Upper lobe of left lung (tissue), 4 donors: ENCODE data around the gene CUTA.

Experiments used
- POLR2A ChIP-seq, 4 donors: fragments of 450-650 bp; IDR thresholded peaks; one replicate each; pipeline ENCODE4 v1.5.1; 2016 to 2017; ENCODE audit warnings: antibody characterized with exemption in 4 of 4, mild to moderate bottlenecking in 2 of 4
- POLR2AphosphoS5 ChIP-seq, 2 donors: sonication (generic); formaldehyde crosslinking; IDR thresholded peaks; one replicate each; pipeline ENCODE4 v1.5.1; 2017; ENCODE audit warnings: antibody characterized with exemption in 2 of 2
- TF ChIP-seq, protein P1 (sequence below), 6 experiments: fragments of 450-650 bp in 4 of 6; fragments of 200-600 bp in 2 of 6; sonication (generic) in 2 of 6; IDR thresholded peaks; one replicate each; pipeline ENCODE4 v1.5.1; 2016 to 2019; ENCODE audit warnings: antibody characterized with exemption in 6 of 6

DNA sequence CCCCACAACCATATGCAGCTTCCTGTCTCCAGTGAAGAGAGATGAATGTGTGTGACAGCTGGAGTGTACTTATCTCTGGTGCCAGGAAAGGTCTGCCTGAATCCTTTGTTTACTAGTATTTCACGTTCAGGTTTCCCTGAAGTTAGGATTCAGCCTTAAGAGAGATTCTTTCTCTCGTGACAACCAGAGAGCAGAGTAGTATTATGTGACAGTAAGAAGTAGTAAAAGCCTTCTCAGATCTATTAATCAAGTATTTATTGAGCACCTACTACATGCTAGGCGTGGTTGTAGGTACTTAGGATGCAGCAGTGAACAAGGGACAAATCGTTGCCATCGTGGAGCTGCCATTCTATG is 25.3 kb downstream of the CUTA start:
- TF ChIP-seq POLR2AphosphoS5 (IDR thresholded peaks at IDR 0.05) (no peak), POLR2A (IDR thresholded peaks at IDR 0.05) (no peak)
- TF ChIP-seq, protein P1, sequence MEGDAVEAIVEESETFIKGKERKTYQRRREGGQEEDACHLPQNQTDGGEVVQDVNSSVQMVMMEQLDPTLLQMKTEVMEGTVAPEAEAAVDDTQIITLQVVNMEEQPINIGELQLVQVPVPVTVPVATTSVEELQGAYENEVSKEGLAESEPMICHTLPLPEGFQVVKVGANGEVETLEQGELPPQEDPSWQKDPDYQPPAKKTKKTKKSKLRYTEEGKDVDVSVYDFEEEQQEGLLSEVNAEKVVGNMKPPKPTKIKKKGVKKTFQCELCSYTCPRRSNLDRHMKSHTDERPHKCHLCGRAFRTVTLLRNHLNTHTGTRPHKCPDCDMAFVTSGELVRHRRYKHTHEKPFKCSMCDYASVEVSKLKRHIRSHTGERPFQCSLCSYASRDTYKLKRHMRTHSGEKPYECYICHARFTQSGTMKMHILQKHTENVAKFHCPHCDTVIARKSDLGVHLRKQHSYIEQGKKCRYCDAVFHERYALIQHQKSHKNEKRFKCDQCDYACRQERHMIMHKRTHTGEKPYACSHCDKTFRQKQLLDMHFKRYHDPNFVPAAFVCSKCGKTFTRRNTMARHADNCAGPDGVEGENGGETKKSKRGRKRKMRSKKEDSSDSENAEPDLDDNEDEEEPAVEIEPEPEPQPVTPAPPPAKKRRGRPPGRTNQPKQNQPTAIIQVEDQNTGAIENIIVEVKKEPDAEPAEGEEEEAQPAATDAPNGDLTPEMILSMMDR (IDR thresholded peaks at IDR 0.05), result no peak
